ENCODE data around the gene PTPN1.

DNA sequence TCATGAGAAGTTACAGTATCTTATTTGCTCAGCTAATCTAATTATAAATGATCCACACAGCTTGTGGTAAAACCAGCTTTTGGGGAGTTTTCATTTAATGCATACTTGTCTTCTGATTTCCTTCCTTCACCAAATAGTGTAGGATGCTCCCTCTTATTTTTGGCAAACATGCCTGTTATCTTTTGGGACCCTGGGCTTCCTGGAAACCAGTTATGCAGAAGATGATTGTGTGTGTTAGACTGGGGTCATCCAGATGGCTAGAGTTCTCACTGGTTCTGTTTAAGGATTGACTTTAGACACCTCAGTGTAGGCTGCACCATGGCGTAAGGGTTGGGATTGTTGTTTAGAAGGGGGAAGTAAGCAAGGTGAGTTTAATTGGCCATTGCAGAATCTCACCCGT, 61.3 kb downstream of the PTPN1 start:
- no peak for TF ChIP-seq CTCF (IDR thresholded peaks at IDR 0.05)
- TF ChIP-seq POLR2A (IDR thresholded peaks at IDR 0.05): no peak
